Body of pancreas (tissue), 4 donors: ENCODE data around the gene ASGR1. TPM values are rescaled to one million over a fixed set of nuclear protein-coding genes. Genes with fewer than 3 reads are reported as not detected.

Experiments used
- ATAC-seq: fragments of 150-250 bp; one replicate; pipeline ENCODE4 v1.9.1; 2016
- DNase-seq, 4 donors: peaks; one replicate each; pipeline ENCODE4 v3.0.0-alpha.2; 2019
- H3K27ac ChIP-seq, 4 donors: fragments of 200-600 bp; sonication (generic); 1 replicate in 3 of 4; 2 replicates in 1 of 4; pipeline versions ENCODE4 v1.5.1 to v1.6.1; 2016 to 2019; ENCODE audit warnings: mild to moderate bottlenecking in 1 of 4, mixed read lengths in 1 of 4, moderate library complexity in 1 of 4
- H3K27me3 ChIP-seq, 2 donors: fragments of 200-600 bp; sonication (generic); one replicate each; pipeline ENCODE4 v1.6.0; 2016; ENCODE audit warnings: mild to moderate bottlenecking in 1 of 2
- H3K36me3 ChIP-seq, 2 donors: fragments of 200-600 bp; sonication (generic); replicated peaks in 1 of 2; 2 replicates each; pipeline ENCODE4 v1.5.1; 2016; ENCODE audit warnings: low read depth in 2 of 2; ENCODE audit not compliant: insufficient read depth in 1 of 2
- H3K4me1 ChIP-seq: fragments of 200-600 bp; sonication (generic); one replicate; pipeline ENCODE4 v1.6.0; 2016
- H3K4me3 ChIP-seq, 2 donors: fragments of 200-600 bp; sonication (generic); 1 replicate in 1 of 2; 2 replicates in 1 of 2; pipeline ENCODE4 v1.5.1; 2016 to 2019
- H3K9me3 ChIP-seq, 3 donors: fragments of 200-600 bp; sonication (generic); 1 replicate in 2 of 3; 2 replicates in 1 of 3; pipeline ENCODE4 v1.5.1; 2016
- POLR2A ChIP-seq, 3 donors: fragments of 450-650 bp; IDR thresholded peaks; one replicate each; pipeline ENCODE4 v1.6.1; 2016; ENCODE audit warnings: antibody characterized with exemption in 3 of 3, mild to moderate bottlenecking in 2 of 3
- WGBS, 2 donors: methylation state at CpG; one replicate each; pipeline ENCODE4 v1.1.5; 2017; 5-methylcytosine and 5-hydroxymethylcytosine counted together
- intact Hi-C: fragments of 100-400 bp; cut with DNase I; formaldehyde crosslinking; loops from one replicate; pipeline ENCODE4 v1.15.1; 2023
- total RNA-seq, 2 donors: library from RNA; depleted of rRNA; stranded (reverse); fragments of >200 nt; gene quantifications; one replicate each; pipeline ENCODE4 v1.1.0, GENCODE V29; 2016
- TF ChIP-seq, protein P1 (sequence below), 7 experiments: fragments of 450-650 bp in 4 of 7; fragments of 200-600 bp in 3 of 7; sonication (generic) in 3 of 7; IDR thresholded peaks; one replicate each; pipeline ENCODE4 v1.5.1; 2016 to 2019; ENCODE audit warnings: antibody characterized with exemption in 7 of 7

Gene ASGR1, protein sequence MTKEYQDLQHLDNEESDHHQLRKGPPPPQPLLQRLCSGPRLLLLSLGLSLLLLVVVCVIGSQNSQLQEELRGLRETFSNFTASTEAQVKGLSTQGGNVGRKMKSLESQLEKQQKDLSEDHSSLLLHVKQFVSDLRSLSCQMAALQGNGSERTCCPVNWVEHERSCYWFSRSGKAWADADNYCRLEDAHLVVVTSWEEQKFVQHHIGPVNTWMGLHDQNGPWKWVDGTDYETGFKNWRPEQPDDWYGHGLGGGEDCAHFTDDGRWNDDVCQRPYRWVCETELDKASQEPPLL
- total RNA-seq = 1 to 10 TPM in 1 of 2 donors, not detected in 1; 4.6 TPM

DNA sequence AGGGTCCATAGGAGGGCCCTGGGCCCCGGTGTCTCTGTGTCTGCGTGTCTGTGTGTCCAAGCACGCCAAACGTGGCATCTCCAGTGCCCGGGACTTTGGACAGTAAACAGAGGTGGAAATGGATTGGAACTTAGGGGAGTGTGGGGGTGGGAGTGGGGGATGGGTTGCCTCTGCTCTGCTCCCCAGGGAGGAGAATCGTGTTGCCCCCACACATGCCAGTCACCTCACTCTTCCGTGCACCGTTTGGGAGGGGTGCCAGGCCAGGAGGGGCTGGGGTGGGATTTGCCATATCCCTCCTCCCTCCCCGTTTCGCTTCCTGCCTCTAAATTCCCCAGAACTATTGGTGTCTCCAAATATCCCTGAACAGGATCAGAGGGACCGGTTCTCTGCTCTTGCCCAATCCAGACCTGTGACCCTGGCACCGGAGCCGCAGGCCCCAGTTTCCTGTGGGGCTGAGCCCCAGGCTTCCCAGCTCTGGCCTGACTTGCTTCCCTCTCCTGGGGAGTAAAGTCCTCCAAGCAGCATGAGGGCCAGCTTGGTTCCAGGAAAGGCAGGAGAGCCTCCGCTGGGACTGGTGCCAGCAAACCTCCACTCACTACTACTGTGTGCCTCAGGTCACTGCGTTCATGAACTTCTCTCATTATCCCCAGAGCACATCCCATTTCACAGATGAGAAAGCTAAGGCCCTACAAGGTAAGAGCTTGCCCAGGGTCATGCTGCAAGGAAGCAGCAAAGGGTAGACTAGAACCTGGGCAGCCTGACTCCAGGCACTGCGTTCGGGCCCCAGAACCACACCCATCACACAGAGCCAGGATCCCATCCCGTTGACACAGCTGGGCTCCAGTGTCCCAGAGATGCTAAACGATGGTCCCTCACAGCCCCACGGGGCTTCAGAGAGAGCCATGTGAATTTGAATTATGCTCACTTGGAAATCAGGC lies at the start of gene ASGR1:
ASGR1 (minus strand) TSS at position 54 of the 938 bp plus-strand sequence. CDS start 807 bp downstream, outside the sequence.
- Histone ChIP-seq H3K9me3 (no peaks in the 10 kb centered on the region), H3K4me1 (peaks cover 22% of the 10 kb centered on the region), H3K4me3 (no peak within 1 kb of the TSS), H3K36me3 (no peaks in the 10 kb centered on the region), H3K27ac (no peak within 1 kb of the TSS), H3K27me3 (peaks cover 0 to 6% of the 10 kb centered on the region in 2 donors)
- DNase-seq = no peak
- TF ChIP-seq, protein P1, sequence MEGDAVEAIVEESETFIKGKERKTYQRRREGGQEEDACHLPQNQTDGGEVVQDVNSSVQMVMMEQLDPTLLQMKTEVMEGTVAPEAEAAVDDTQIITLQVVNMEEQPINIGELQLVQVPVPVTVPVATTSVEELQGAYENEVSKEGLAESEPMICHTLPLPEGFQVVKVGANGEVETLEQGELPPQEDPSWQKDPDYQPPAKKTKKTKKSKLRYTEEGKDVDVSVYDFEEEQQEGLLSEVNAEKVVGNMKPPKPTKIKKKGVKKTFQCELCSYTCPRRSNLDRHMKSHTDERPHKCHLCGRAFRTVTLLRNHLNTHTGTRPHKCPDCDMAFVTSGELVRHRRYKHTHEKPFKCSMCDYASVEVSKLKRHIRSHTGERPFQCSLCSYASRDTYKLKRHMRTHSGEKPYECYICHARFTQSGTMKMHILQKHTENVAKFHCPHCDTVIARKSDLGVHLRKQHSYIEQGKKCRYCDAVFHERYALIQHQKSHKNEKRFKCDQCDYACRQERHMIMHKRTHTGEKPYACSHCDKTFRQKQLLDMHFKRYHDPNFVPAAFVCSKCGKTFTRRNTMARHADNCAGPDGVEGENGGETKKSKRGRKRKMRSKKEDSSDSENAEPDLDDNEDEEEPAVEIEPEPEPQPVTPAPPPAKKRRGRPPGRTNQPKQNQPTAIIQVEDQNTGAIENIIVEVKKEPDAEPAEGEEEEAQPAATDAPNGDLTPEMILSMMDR (IDR thresholded peaks at IDR 0.05) = no peak
- TF ChIP-seq POLR2A (IDR thresholded peaks at IDR 0.05) = no peak
- ATAC-seq = no peak
- intact Hi-C loops = no loop called here
- 41 to 46% methylated on average over 15 to 20 of the region's 20 CpGs for WGBS, 2 donors

DNA sequence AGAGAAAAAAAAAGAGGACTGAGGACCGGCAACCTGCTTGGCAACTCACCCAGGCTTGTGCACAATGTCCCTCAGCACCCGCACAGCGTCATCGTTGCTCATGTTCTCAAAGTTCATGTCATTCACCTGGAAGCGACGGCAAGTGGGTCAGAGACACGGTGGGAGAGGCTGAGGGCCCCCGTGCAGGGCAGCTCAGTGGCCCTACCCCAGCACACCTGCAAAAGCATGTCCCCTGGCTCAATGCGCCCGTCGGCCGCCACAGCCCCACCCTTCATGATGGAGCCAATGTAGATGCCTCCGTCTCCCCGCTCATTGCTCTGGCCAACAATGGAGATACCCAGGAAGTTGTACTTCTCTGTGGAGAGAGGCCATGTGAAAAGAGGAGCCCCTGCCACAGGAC lies 49.8 kb upstream of the ASGR1 start:
- Histone ChIP-seq H3K4me1 (peaks cover 28% of the 10 kb centered on the region), H3K36me3 (peaks cover 0 to 14% of the 10 kb centered on the region in 2 donors), H3K27ac (peak overlapping the region in 1 of 4 donors; percentile 12), H3K4me3 (no peak overlapping the region), H3K9me3 (no peaks in the 10 kb centered on the region), H3K27me3 (no peaks in the 10 kb centered on the region)
- TF ChIP-seq POLR2A (IDR thresholded peaks at IDR 0.05) = no peak
- TF ChIP-seq, protein P1 (IDR thresholded peaks at IDR 0.05) = no peak
- intact Hi-C loops = no loop called here
- 87 to 94% methylated on average over 8 to 14 of the region's 14 CpGs for WGBS, 2 donors
- ATAC-seq (no peak), DNase-seq (no peak)

DNA sequence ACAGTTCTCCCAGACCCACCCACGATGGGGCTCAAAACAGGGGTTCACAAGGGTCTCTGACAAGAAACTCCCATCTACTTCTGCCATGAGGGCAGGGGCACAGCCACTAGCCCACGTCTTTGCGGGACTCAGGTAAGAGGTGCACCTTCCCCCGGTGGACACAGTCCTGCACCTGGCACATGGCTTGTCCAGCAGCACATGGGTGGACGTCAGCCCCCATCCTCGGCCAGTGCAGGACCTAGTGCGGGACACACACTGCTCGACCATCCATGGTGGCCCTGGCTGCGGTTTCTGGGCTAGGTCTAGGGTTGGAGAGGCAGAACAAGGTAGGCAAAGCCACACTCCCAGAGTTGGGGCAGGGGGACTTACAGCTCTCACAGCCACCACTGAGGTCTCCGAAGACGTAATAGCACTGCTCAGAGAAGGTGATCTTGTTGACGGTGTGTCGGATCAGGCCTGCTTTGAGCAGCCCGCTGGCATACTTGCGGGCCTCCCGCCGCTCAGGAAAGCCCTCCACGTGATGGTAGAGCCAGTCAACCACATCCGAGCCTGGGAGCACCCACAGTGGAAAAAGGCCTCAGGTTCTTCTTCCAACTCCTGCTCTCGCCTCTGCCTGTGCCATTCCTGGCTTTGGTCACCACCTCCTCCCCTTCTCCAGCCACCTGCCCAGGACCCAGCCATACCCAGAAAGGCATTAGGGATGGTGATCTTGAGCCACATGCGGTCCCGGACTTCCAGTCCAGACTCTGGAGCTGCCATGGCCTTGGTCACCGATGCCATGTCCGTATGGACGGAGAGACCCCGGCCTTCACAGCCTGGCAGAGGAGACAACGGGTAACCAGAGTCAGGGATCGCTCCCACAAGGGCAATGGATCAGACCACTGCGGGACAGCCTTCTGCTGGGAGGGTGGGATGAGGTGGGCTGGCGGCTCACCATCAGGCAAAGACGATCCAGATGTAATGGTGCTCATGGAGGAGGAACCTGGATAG lies 47.8 kb upstream of the ASGR1 start:
- H3K27ac ChIP-seq = peak overlapping the region in 1 of 4 donors; percentile 14
- intact Hi-C loops = no loop called here
- H3K9me3 ChIP-seq = no peaks in the 10 kb centered on the region
- H3K4me1 ChIP-seq = peaks cover 29% of the 10 kb centered on the region
- H3K36me3 ChIP-seq = peaks cover 0 to 28% of the 10 kb centered on the region in 2 donors
- ATAC-seq (no peak), DNase-seq (no peak)
- H3K27me3 ChIP-seq = no peaks in the 10 kb centered on the region
- 89 to 91% methylated on average over 15 to 28 of the region's 31 CpGs for WGBS, 2 donors
- no peak overlapping the region for H3K4me3 ChIP-seq
- TF ChIP-seq POLR2A (IDR thresholded peaks at IDR 0.05) = no peak
- TF ChIP-seq, protein P1 (IDR thresholded peaks at IDR 0.05) = no peak

DNA sequence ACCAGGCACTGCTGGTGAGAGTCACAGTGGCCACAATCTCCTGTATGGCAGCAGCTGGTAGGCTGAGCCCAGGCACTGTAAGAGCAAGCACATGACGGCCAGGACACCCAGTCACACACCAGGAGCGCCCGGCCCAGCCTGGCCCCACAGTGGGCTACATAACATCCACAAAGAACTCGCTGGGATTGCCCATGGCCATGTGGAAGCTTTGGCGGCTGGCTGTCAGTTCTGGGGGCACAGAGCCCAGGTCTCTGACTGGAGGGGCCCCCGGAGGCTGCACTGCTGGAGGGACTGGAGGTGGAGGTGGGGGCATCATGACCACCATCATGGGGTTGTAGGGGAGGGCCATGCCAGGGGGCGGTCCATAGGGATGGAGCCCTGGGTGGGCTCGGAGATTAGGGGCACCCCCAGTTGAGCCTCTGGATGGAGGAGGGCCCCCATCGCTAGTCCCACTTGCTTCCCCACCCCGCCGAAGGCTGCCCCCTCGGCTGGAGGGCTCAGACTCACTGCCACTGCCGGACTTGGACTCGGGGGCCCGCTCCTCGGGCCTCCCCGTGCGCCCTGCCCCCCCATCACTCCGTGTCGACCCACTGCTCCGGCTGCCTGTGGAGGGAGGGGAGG lies 46.7 kb upstream of the ASGR1 start:
- Histone ChIP-seq H3K9me3 (no peaks in the 10 kb centered on the region), H3K4me1 (peaks cover 35% of the 10 kb centered on the region), H3K27ac (peak overlapping the region in 1 of 4 donors; percentile 52), H3K27me3 (no peaks in the 10 kb centered on the region), H3K4me3 (no peak overlapping the region), H3K36me3 (peaks cover 0 to 28% of the 10 kb centered on the region in 2 donors)
- TF ChIP-seq, protein P1 (IDR thresholded peaks at IDR 0.05) = no peak
- TF ChIP-seq POLR2A (IDR thresholded peaks at IDR 0.05) = no peak
- no peak for DNase-seq
- WGBS, 2 donors = 81% methylated on average over 6 to 21 of the region's 21 CpGs
- intact Hi-C loops = no loop called here
- no peak for ATAC-seq
